HG02642 (cell line): Measurements from ENCODE around the gene TBPL2.
"Not testable (repeated sequence)": the region's sequence is repeated elsewhere in the genome, so short reads cannot be mapped to it uniquely, and the experiment has no call there.

Experiments used
- ATAC-seq: cut with Tn5 transposase; IDR thresholded peaks from one replicate; pipeline ENCODE4 v1.9.1; 2021; ENCODE audit warnings: mild to moderate bottlenecking; ENCODE audit not compliant: unreplicated experiment, poor library complexity

TBPL2 gene

GRCh38 chr14:55440385-55440784 lies at the start of gene TBPL2:
Gene TBPL2 (minus strand): TSS chr14:55440616. CDS start chr14:55440449, 167 bp downstream.
- ATAC-seq: no peak

DNA sequence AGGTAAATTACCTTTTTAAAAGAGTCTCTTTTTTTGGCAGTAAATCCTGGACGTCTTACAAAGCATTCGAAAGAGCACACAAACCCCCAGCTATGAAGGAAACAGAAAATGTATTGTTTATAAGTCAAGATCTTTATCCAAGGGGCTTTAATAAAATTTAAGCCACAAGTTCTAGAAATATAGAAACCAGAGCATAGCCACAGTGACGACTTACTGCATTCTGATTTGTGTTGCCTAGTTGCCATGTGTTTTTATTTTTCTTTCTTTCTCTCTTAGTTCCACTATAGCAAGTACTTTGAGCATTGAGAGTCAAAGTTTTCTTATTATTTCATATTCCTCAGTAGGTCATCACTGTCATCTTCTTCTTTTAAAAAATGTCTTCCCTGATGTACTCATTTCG lies 47.8 kb upstream of the TBPL2 start:
- no peak for ATAC-seq

DNA sequence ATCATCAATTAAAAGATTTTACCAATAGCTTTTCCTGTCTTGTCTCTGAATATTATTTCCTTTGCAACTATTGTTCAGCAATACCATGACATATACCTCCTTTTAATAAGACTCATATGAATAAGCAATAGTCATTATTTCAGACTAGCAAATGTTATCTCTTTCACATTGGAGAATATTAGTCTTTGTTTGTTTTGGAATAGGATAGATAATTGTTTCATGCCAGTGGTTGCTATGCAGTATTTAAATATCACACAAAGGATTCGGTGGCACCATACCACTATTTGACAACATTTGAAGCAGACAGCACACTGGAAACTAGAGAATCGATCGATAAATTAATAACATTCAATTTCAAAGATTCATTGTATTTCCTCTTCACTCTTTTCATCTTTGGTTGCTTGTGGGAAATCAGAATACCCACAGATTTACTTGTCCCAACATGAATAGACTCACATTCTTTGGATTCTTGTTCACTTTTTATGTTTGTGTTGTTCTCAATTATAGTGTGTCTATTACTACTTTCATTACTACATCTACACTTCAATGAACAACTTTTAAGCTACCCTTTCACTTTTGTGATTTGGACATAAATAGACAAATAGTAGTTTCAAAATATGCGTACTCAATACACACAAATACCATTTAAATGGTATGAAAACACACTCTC lies 42.7 kb upstream of the TBPL2 start:
- ATAC-seq: no peak

DNA sequence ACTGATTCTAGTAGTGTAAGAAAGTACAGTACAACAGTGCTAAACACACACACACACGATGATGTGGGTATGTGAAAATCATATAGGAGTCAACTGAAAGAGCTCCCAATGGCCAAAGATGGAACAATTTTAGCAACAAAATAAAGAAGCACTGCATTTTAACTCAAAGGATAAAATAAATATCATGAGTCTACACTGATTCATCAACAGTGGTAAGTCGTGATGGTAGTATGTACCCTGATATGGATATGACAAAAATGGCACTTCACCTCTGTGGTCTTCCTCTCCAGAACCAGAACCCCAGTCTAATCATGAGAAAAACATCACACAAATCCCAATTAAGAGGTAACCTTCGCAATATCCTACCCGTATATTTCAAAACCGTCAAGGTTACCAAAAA lies 41.4 kb upstream of the TBPL2 start:
- no peak for ATAC-seq

DNA sequence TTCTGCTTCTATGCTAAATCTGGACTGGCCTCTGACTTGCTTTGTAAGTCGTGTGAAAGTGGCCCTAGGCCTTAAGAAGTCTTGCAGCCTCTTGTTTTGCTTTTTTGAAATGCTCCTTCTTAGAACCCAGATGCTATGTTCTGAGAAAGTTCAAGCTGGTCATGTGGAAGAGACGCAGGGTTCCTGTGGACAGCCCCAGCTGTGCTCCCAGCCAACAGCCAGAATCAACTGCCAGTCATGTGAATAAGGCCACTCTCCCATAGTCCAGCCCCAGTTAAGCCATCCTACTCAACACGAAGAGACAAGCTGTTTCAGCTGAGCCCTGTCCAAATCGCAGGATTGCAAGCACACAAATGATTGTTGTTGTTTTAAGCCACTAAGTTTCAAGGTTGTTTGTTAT lies 37.3 kb upstream of the TBPL2 start:
- no peak for ATAC-seq

GRCh38 chr14:55476448-55476847 lies 36.0 kb upstream of the TBPL2 start:
- ATAC-seq: not testable (repeated sequence)

DNA sequence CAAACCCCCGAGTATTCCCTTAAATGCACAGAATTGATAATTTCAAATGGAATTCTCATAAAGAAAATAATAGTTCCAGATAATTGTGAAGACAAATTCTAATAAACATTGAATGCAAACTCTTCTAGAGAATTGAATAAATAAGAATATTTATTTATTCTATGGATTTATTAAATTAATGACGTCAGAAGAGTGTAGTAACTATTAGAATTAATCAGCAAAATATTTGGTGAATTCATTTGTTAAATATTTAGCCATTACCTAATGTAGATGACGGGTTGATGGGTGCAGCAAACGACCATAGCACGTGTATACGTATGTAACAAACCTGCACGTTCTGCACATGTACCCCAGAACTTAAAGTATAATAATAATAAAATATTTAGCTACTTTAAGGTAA lies 33.4 kb upstream of the TBPL2 start:
- ATAC-seq: no peak

GRCh38 chr14:55470025-55470424 lies 29.6 kb upstream of the TBPL2 start:
- ATAC-seq: no peak

DNA sequence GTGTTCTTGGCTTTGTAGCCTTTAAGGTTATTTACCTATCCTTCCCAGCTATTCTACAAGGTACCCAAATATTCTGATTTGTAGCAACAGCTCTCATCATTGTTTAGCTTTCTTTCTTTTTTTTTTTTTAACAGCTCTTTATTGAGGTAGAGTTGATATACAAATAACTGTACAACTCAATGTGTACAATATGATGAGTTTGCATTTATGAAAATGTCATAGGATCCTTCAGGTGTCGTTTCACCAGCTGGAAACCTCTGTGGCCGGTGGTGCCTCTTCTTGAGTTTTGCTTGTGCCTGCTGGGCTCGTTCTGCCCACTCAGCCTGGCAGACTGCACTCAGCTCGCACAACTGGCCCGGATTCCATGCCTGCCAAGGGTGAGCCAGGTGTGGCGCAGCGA lies 26.9 kb upstream of the TBPL2 start:
- no peak for ATAC-seq

DNA sequence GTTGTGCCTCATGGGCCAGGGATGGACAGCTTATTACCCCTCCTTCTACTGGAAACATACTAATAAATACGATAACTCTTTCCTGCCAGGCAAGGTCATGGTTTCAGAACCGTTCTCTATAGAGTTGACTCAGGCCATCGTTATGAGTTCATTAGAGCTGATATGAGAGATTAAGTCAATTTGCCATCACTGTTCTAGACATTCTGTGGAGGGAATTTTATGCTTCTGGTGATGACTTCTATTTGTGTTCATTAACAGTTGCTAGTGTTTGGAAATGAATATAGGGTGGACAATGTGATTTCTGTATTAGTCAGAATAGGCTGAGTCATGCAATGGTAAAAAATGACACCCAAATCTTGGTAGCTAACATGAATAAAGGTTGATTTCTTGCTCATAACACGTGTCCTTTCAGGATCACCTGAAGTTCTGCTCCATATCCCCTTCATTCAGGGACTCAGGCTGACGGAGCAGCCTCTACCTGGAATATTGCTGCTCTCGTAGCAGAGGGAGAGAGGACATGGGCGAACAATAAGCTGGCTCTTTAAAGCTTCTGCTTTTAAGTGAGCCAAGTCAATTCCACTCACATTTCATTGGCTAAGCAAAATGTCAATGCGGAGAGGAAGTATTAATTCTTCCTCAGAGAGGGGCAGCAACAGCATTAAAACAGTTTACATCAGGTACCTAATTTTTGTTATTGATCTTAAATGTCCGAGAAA lies 18.5 kb upstream of the TBPL2 start:
- ATAC-seq: peak; percentile 85

GRCh38 chr14:55457496-55457895 lies 17.1 kb upstream of the TBPL2 start:
- ATAC-seq: no peak

DNA sequence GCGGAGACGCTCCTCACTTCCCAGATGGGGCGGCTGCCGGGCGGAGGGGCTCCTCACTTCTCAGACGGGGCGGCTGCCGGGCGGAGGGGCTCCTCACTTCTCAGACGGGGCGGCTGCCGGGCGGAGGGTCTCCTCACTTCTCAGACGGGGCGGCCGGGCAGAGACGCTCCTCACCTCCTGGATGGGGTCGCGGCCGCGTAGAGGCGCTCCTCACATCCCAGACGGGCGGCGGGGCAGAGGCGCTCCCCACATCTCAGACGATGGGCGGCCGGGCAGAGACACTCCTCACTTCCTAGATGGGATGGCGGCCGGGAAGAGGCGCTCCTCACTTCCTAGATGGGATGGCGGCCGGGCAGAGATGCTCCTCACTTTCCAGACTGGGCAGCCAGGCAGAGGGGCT lies 16.0 kb upstream of the TBPL2 start:
- ATAC-seq: not testable (repeated sequence)

DNA sequence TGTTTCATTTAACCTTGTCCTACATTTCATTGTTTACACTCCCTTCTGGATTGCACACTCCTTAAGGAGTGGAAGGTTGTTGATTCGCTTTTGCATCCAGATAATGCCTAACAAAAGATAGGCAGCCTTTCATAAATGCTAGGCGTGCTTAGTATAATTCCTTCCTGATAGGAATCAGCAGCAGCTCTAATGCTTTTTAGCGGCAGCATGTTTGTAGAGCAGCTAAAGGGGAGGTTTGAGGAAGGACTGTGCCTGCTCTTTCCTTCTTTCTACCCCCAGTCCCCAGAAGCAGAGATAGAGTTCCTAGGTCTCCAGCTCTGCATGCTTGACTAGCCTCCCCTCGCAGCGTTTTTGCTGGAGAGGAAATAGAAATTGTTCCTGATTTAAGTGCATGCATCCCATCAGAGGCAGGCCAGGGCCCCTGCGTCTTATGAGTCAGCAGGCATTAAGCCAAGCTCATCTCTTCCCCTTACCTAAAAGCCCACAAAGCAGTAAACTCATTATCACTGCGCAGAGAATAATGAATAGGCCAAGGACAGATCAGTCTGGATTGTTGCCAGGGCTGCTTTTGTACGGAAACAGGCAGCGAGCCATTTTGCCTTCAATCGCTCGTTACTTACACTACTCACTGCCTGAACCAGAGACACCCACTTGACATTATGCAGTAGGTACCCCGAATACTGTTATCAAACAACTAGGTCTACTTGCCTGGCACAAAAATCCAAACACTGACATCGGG lies 14.0 kb upstream of the TBPL2 start:
- ATAC-seq: no peak

DNA sequence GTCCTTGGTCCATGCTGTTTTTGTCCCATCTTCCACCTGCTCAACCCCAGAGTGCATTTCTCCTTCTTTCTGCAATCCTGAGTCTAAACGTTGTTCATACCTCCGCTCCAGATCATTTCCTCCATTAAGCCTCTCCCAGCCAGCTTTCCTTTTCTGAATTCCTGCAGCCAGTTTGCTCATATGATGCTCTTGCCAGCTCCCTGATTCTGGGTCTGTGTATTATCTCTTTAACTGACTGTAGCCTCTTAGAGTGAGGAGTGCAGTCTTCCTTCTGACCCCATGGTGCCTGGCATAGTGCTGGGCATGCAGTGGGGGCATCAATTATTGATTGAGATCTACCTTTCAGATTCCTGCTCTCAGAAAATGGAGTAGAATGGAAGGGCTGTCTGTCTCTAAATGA lies 11.5 kb upstream of the TBPL2 start:
- ATAC-seq: no peak

DNA sequence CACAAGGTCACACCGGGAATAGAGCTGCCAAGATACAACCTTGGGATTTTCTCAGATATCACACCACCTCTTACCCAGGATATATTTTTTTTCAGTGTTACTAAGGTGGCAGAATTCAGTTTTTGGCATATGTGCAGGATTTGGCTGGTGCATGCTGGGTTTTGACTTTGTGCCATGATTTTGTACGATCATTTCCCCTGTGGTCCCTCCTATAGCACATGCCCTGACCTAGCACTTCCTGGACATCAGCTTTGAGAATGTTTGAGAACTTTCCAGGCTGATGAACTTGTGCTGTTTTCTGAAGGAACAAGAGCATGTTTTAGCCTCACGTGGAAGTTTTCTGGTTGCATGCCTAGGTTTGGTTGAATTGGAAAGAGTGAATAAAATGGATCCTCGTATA lies 11.0 kb upstream of the TBPL2 start:
- ATAC-seq: no peak

DNA sequence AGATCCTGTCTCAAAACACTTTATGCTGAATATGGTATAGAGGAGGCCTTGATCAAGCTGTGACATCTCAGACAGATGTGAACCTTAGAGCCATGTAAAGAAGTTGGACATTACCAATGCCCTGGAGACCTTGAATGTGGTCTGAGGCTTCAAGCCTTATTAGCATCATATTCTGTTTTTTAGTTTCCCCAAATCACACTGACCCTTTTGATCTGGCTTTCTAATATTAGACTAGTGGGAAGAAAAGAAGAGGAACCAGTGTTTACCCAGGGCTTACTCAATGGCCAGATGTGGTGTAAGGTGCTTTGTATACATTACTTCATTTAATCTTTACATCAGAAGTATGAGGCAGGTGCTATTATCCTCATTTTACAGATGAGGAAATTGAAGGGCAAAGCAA lies 10.6 kb upstream of the TBPL2 start:
- ATAC-seq: no peak

GRCh38 chr14:55450539-55450938 lies 10.1 kb upstream of the TBPL2 start:
- ATAC-seq: no peak

DNA sequence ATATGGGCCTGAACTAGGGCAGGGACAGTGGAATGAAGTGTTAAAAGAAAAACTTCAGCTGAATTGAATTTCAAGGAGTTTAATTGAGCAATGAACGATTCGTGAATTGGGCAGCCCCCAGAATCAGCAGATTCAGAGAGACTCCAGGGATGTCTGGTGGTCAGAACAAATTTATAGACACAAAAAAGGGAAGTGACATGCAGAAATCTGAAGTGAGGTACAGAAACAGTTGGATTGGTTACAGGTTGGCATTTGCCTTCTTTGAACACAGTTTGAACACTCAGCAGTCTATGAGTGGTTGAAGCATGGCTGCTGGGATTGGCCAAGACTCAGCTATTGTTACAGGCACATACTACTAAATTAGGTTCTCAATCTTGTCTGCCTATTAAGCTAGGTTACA lies 9.7 kb upstream of the TBPL2 start:
- ATAC-seq: no peak

DNA sequence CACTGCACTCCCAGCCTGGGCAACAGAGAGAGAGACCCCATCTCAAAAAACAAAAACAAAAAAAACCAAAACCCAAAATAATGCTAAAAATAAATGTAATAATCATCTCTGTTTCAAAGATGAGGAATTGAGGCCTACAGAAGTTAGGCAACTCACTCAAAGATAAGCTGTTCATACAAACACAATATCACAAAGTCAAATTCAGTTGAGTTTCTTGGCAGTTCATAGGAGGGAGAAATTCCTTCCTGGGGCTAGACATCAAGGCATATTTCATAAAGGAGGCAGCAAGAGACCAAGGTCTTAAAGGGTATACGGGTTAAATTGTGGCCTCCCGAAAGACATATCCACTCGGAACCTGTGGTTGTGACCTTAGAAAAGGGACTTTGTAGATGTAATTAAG lies 8.7 kb upstream of the TBPL2 start:
- ATAC-seq: no peak

- ATAC-seq: no peak
Measured at GRCh38 chr14:55448141-55448614, 7.8 kb upstream of the TBPL2 start.

GRCh38 chr14:55446833-55447232 lies 6.4 kb upstream of the TBPL2 start:
- ATAC-seq: no peak
